H7 (cell line): ENCODE results near the gene TMEM163. TPM values are rescaled to one million over a fixed set of nuclear protein-coding genes. Genes with fewer than 3 reads are reported as not detected.
A peak's percentile ranks its signal among the peaks of the same experiment; 100 is the strongest.

Experiments used
- DNase-seq: peaks from one replicate; pipeline ENCODE4 v3.0.0; 2012
- H3K27me3 ChIP-seq: 2 replicates; pipeline ENCODE4 v1.6.0; 2011; ENCODE audit warnings: mild to moderate bottlenecking, low read length; ENCODE audit not compliant: control insufficient read depth, insufficient read depth
- H3K36me3 ChIP-seq: replicated peaks from 2 replicates; pipeline ENCODE4 v1.5.1; 2011; ENCODE audit warnings: low read length; ENCODE audit not compliant: control insufficient read depth, insufficient read depth
- H3K4me3 ChIP-seq: 2 replicates; pipeline ENCODE4 v1.5.1; 2011; ENCODE audit warnings: low read depth, mild to moderate bottlenecking, control low read depth, low read length, moderate library complexity; ENCODE audit not compliant: insufficient read depth
- total RNA-seq: library from RNA; depleted of rRNA; stranded (reverse); fragments of >200 nt; shearing (Covaris generic); gene quantifications from 2 replicates; pipeline ENCODE4 v1.2.3, GENCODE V29; 2014

Gene TMEM163
- total RNA-seq, 1 experiment from 2014 or later: 0.14 TPM

DNA sequence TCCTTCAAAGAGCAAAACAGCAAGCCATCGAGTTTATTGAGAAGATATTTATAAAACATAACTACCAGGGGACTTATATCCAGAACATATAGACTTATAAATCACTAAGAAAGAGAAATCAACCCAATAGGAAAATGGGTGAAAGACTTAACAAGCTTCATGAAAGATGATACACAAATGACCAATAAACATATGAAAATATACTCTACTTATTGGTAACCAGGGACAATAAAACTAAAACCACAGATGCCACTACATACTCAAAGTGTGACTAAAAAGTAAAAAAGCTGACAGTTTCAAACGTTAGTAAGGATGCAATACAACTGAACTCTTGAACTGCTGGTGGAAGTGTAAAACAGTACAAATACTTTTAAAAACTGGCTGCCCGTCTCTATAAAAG is 154.3 kb downstream of the TMEM163 start:
- H3K27me3 ChIP-seq: no peaks in the 10 kb centered on the region
- H3K4me3 ChIP-seq: no peak overlapping the region
- no peaks in the 10 kb centered on the region for H3K36me3 ChIP-seq
- no peak for DNase-seq

DNA sequence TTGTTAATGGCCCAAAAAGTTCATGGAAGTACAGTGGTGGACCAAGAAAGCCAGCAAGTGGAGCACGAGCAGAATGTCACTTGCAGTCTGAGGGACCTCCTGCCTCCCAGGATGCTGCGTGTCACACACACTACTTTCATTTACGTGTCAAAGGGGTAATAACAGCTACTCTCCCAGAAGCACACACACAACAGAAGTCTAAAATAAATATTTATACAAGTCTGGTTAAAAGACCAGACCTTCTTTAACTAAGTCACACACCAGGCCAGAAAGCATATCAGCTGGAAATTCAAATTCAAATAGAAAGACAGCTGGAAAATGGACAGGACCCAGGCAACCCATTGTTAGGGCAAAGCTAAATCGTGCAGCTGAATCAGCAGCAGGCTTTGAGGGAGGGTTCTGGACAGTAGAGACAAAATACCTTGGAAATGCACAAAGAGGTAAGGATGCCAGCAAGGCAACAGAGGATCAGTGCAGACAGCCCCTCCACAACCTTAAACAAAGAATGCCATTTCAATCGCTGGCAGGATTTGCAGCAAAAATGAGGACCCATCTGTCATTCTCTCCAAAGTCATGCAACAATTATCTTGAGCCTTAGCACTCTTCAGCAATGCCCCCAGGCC is 160.5 kb downstream of the TMEM163 start:
- Histone ChIP-seq H3K4me3 (no peak overlapping the region), H3K36me3 (no peaks in the 10 kb centered on the region), H3K27me3 (no peaks in the 10 kb centered on the region)
- DNase-seq: no peak

DNA sequence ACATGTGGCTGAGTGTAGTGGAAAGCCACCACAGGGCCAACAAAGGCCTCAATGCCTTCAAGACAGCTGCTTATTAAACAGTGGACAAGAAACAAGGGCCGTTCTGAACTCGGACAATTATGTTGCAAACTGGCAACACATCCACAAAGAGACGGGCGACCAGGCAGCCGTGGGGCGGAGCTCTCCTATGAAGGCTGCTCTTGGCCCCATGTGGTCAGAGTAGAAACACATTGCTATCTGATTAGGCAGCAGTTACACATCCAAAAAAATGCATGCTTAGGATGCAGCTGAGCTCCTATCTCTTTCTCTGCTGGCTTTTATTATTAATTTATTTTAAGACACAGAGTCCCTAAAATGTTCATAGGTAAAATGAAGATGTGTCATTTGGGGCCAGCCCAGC is 163.4 kb downstream of the TMEM163 start:
- Histone ChIP-seq H3K36me3 (no peaks in the 10 kb centered on the region), H3K4me3 (no peak overlapping the region), H3K27me3 (no peaks in the 10 kb centered on the region)
- DNase-seq: no peak

DNA sequence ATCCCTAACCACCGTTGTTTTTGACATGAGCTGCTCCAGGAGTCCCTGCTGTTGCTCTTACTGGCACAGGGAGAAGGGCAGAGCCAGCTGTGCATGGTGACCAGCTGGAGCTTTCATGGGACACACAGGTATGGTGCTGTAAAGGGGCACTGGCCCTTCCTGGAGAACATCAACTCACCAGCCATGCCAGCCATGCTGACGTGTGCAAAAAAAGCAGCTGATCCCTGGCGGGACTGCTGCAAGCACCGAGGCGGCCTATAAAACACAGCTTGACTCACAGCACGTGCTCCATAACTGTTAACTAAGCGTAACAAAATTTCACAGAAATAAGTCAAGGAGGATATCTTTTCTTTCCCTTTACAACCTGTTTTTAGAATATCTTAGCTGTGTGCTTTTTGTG is 165.1 kb downstream of the TMEM163 start:
- H3K27me3 ChIP-seq: no peaks in the 10 kb centered on the region

DNA sequence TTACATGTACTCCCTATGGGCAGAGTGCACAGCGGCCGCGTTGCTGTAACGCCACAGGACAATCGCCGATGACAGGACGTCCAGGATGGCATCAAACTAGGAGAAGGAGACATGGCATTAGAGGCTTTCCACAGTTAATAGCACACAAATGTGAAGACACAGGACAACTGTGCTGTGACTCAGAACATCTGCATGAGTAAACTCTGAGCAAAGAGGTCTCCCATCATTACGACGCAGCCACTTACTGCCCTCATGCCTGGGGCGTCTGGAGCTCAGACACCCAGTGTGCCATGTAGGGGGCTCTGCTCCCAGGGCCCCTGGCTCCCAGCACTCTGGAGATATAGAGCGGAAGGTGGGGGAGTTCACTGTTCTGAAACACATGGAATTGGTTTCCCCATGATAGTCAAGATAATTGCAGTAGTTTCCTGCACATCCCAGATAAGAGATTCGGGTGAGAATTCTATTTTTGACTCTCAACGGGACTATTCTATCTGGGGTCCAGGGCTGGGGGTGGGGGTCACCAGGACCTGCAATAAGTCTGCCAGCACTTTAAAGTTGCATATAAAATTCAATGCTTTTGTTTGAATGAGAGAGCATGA is 168.1 kb downstream of the TMEM163 start:
- Histone ChIP-seq H3K27me3 (no peaks in the 10 kb centered on the region), H3K4me3 (no peak overlapping the region), H3K36me3 (no peaks in the 10 kb centered on the region)
- DNase-seq: no peak

More for the DNA sequence above, 165.1 kb downstream of the TMEM163 start:
- DNase-seq: no peak
- H3K36me3 ChIP-seq: no peaks in the 10 kb centered on the region
- H3K4me3 ChIP-seq: no peak overlapping the region

DNA sequence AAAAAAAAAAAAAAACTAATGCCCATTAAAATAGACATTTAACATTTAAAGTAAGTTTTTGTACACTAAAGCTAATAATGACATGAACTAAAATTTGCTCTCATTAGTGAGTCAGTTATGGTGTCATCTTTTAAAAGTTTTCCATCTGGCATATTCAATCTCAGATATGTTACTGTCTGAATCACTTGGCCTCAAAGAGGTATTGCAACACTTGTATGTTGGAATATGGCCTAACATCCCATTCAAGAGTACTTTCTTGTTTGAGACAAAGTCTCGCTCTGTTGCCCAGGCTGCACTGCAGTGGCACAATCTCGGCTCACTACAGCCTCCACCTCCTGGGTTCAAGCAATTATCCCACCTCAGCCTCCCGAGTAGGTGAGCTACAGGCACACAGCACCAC is 169.7 kb downstream of the TMEM163 start:
- no peak overlapping the region for H3K4me3 ChIP-seq
- no peaks in the 10 kb centered on the region for H3K27me3 ChIP-seq
- H3K36me3 ChIP-seq: no peaks in the 10 kb centered on the region
- no peak for DNase-seq

DNA sequence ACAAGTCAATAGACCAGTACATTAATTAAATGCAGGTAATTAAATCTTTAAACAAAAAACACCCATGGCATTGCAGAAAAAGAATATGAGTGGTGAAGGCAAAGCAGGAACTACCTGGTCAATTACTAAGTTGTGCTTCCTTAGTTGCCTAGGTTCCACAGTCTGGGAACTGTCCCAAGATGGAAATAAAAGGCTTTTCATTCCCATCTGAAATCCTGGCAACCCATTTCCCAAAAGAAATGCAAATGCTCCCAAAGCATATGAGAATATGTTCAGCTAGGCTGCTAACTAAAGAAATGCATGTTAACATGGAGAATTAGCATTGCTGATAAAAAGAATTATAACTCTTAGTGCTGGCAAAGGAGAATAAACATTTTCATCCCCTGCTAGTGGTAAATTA is 177.8 kb downstream of the TMEM163 start:
- H3K36me3 ChIP-seq: no peaks in the 10 kb centered on the region
- H3K4me3 ChIP-seq: no peak overlapping the region
- no peak for DNase-seq
- no peaks in the 10 kb centered on the region for H3K27me3 ChIP-seq

DNA sequence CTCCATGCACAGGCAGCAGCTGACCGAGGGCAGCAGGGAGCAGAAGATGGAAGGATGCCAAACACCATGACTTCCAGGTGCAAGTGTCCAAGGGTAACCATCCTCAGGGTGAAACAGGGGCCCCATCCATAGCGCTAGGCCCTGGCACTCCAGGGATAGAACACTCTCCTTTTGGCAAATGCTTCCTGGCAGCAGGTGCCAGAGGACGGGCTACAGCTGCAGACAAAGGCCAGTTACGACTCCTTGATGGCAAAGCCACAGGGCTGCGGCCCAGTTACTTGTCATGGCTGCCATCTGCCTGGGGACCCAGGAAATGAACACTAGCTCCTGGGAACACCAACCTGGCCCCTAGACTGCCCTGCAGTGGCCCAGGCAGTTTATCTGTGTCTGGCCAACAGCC is 178.8 kb downstream of the TMEM163 start:
- H3K36me3 ChIP-seq: no peaks in the 10 kb centered on the region
- H3K27me3 ChIP-seq: no peaks in the 10 kb centered on the region
- no peak overlapping the region for H3K4me3 ChIP-seq
- DNase-seq: no peak

DNA sequence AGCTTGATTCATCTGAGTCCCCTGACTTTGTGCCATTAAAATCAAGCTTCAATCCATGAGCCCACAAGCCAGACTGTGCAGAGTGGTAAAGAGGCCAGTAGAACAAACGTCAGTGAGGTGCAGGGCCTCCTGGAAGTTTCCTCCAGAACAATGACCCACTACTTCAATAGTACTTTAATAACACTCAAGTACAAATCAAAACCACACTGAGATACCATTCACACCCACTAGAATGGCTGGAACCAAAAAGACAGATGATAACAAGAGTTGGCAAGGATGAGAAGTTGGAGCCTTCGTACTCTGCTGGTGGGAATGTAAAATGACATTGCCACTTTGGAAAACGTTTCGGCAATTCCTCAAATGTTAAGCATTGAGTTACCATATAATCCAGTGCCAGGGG is 181.1 kb downstream of the TMEM163 start:
- DNase-seq: no peak
- H3K36me3 ChIP-seq: no peaks in the 10 kb centered on the region

DNA sequence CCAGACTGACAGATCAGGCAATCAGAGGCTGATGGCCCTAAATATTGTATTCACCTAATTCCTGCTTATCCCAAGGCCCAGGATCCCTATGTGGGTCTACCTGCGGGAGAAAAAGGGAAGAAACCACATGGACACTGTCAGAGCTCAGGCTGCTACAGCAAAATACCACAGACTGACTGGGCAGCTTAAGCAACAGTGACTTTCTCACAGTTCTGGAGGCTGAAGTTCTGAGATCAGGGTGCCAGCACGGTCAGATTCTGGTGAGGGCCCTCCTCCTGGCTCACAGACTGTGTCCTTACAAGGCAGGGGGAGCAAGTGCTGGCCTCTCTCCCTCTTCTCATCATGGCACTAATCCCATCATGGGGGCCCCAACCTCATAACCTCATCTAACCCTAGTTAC is 181.7 kb downstream of the TMEM163 start:
- H3K4me3 ChIP-seq: no peak overlapping the region
- no peaks in the 10 kb centered on the region for H3K27me3 ChIP-seq
- H3K36me3 ChIP-seq: no peaks in the 10 kb centered on the region
- DNase-seq: no peak

More for the DNA sequence above, 181.1 kb downstream of the TMEM163 start:
- Histone ChIP-seq H3K4me3 (no peak overlapping the region), H3K27me3 (no peaks in the 10 kb centered on the region)

DNA sequence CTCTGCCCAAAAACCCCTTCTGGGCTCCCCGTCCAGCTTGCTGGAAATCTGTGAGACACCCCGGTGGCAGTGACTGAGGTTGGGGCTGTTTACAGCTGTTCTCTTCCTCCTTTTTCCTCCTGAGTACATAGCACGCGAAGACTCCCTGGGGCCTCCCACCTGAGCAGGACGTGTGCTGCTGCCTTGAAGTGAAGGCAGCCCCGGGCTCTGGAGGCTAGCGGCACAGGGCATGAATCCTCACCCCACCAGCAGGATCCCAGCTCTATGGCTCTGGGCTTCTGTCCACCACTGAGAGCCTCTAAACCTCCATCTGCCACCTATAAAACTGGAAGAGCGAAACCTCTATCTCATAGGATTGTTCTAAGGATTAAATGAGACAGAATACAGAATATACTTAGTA is 182.5 kb downstream of the TMEM163 start:
- Histone ChIP-seq H3K27me3 (no peaks in the 10 kb centered on the region), H3K36me3 (no peaks in the 10 kb centered on the region), H3K4me3 (no peak overlapping the region)
- peak; percentile 27 for DNase-seq

DNA sequence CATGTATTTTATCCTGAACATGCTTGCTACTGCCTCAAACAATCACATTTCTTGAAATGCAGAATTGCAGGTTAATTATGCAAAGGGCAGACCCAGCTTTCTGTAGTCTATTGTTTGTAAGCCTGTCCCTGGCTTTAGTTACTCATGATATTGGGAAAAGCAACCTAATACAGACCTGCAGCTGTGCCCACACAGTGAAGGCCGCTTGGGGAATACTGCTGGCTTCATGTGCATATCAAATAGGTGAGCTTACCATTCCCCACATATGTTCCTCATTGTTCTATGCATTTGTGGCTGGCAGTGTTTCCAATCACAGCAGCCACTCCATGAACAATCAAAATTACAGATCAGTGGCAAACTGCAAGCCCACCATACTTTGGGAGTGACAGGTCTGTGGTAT is 186.3 kb downstream of the TMEM163 start:
- Histone ChIP-seq H3K36me3 (no peaks in the 10 kb centered on the region), H3K27me3 (no peaks in the 10 kb centered on the region), H3K4me3 (no peak overlapping the region)
- no peak for DNase-seq

DNA sequence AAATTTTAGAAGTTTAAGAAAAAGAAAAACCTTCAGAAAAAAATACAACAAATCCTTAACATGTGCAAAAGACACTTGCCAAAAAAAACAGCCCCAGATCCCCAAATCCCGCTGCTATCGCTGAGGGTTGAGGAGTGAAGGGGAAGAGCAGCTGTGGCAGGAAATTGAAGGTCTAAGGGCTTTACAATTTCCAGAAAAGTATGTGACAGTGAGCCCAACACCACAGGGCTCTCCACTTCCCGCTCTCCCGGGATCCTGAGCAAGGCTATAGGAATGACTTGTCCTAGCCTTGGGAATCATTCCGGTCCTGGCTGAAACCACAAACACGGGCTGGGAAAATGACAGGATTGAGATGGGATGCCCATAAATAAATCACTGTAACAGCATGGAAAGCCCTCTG is 191.4 kb downstream of the TMEM163 start:
- Histone ChIP-seq H3K36me3 (no peaks in the 10 kb centered on the region), H3K4me3 (no peak overlapping the region), H3K27me3 (no peaks in the 10 kb centered on the region)
- DNase-seq: no peak

DNA sequence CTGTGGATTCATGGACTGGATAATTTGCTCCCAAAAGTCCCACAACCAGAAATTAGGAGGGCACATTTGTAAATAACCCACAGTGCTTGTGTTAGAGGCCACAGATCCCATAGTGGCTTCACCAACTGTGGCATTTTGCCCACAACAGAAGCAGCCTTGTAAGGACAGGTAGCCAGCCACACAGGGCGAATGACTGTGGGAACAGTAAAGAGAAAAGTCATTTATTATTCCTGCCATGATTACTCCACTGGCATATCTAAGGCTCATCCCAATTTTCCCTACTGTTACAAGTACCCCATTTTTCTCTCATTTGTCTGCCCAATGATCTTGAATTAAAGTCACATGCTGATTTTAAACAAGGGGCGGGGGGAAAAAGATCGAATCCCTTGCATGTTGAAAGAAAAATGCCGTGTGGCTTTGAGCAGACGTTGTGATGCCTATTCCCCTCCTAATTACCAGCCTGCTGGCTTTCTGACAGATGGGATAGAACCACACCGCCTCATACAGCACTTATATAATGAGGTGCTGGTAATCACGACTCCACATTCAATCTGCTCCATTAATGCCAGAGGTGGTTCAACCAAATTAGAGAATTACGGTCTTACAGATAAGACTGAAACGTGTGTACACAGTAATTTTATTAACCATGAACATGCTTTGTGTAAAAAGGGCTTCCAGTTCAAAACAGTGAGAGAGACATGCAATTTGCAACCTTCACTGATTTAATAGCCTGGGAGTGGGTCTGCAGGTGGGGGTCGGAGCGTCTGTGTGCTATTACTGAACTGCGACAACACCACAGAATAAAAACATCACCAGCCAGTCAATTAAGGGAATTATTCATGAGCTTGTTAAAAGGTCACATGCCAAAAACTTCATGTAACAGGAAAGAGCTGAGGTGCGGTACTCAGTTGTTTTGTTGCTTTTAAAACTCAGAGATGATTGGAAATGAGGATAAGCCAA is 196.0 kb downstream of the TMEM163 start:
- H3K4me3 ChIP-seq: no peak overlapping the region
- H3K27me3 ChIP-seq: no peaks in the 10 kb centered on the region
- H3K36me3 ChIP-seq: no peaks in the 10 kb centered on the region
- no peak for DNase-seq

DNA sequence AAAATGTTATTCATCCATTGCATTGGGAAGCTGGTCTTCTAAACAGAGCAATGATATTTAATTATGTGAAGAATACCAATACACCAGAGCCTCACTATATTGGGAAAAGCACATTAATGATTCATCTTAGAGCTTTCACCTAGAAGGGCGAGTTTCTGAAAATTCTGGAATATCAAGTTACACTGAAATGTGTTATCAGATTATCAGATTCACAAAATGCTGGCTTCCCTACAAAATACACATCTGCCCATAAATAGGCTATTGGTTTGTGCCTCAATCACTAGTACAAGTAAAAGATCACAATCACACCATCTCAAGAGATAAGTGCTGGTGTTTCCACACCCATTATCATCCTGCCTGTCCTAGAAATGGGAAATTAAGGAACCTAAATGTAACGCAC is 200.7 kb downstream of the TMEM163 start:
- no peaks in the 10 kb centered on the region for H3K36me3 ChIP-seq
- no peak for DNase-seq
- H3K4me3 ChIP-seq: no peak overlapping the region
- H3K27me3 ChIP-seq: no peaks in the 10 kb centered on the region
